HG02970 (cell line): Measurements from ENCODE around the gene KCNK3.
"Not testable (repeated sequence)": the region's sequence is repeated elsewhere in the genome, so short reads cannot be mapped to it uniquely, and the experiment has no call there.

Experiments used
- ATAC-seq: cut with Tn5 transposase; IDR thresholded peaks from one replicate; pipeline ENCODE4 v1.9.1; 2021; ENCODE audit warnings: mild to moderate bottlenecking, moderate library complexity, moderate number of reproducible peaks; ENCODE audit not compliant: unreplicated experiment, low FRiP score

Gene KCNK3

GRCh38 chr2:26660363-26660962 is 32.1 kb upstream of the KCNK3 start:
- no peak for ATAC-seq

- not testable (repeated sequence) for ATAC-seq
These were observed 27.2 kb upstream of the KCNK3 start for GRCh38 chr2:26665296-26665695.

GRCh38 chr2:26666671-26667070 is 25.9 kb upstream of the KCNK3 start:
- ATAC-seq: no peak

- ATAC-seq: no peak
These were observed 24.5 kb upstream of the KCNK3 start for GRCh38 chr2:26668041-26668440.

- ATAC-seq: no peak
These were observed 23.4 kb upstream of the KCNK3 start for GRCh38 chr2:26668856-26669750.

- ATAC-seq: no peak
These were observed 22.4 kb upstream of the KCNK3 start for GRCh38 chr2:26670171-26670570.

- no peak for ATAC-seq
These were observed 21.5 kb upstream of the KCNK3 start for GRCh38 chr2:26670931-26671460.

- ATAC-seq: no peak
These were observed 20.8 kb upstream of the KCNK3 start for GRCh38 chr2:26671691-26672090.

- no peak for ATAC-seq
These were observed 20.3 kb upstream of the KCNK3 start for GRCh38 chr2:26672112-26672817.

- no peak for ATAC-seq
These were observed 19.6 kb upstream of the KCNK3 start for GRCh38 chr2:26672818-26673393.

- ATAC-seq: no peak
These were observed 18.3 kb upstream of the KCNK3 start for GRCh38 chr2:26674002-26674751.

- ATAC-seq: no peak
These were observed 17.8 kb upstream of the KCNK3 start for GRCh38 chr2:26674771-26675170.

- no peak for ATAC-seq
These were observed 16.8 kb upstream of the KCNK3 start for GRCh38 chr2:26675651-26676255.

- ATAC-seq: no peak
These were observed 14.5 kb upstream of the KCNK3 start for GRCh38 chr2:26678035-26678434.

- ATAC-seq: no peak
These were observed 12.7 kb upstream of the KCNK3 start for GRCh38 chr2:26679867-26680266.

- ATAC-seq: no peak
These were observed 10.9 kb upstream of the KCNK3 start for GRCh38 chr2:26681656-26682055.

GRCh38 chr2:26682155-26682554 is 10.4 kb upstream of the KCNK3 start:
- ATAC-seq: no peak

GRCh38 chr2:26683583-26683982 is 8.9 kb upstream of the KCNK3 start:
- no peak for ATAC-seq

GRCh38 chr2:26685341-26685740 is 7.2 kb upstream of the KCNK3 start:
- no peak for ATAC-seq
